ENCODE results near the gene ISL2.

Gene ISL2

GRCh38 chr15:76343313-76343996, 6.9 kb downstream of the ISL2 start:
- ATAC-seq: no peak
- no peak for TF ChIP-seq GLIS3 (CRISPR knock-in tag; IDR thresholded peaks at IDR 0.05)
- TF ChIP-seq ZC3H10 (CRISPR knock-in tag; IDR thresholded peaks at IDR 0.05): no peak
- TF ChIP-seq PPARA (CRISPR knock-in tag; IDR thresholded peaks at IDR 0.05; ENCODE audit: borderline replicate concordance): no peak
- no peak for TF ChIP-seq CSDC2 (CRISPR knock-in tag; IDR thresholded peaks at IDR 0.05)
- no peak for TF ChIP-seq OSR1 (CRISPR knock-in tag; IDR thresholded peaks at IDR 0.05)

GRCh38 chr15:76344893-76345582, 8.5 kb downstream of the ISL2 start:
- ATAC-seq: no peak
- TF ChIP-seq TSHZ2 (CRISPR knock-in tag; IDR thresholded peaks at IDR 0.05): no peak
- TF ChIP-seq SNAI2 (CRISPR knock-in tag; IDR thresholded peaks at IDR 0.05): no peak
- TF ChIP-seq OSR1 (CRISPR knock-in tag; IDR thresholded peaks at IDR 0.05): no peak

- ATAC-seq: no peak
- TF ChIP-seq ZNF8 (CRISPR knock-in tag; IDR thresholded peaks at IDR 0.05) (no peak), ZNF70 (CRISPR knock-in tag; IDR thresholded peaks at IDR 0.05) (no peak), RARB (CRISPR knock-in tag; IDR thresholded peaks at IDR 0.05) (no peak), TSHZ2 (CRISPR knock-in tag; IDR thresholded peaks at IDR 0.05) (no peak), ESRRG (CRISPR knock-in tag; IDR thresholded peaks at IDR 0.05) (no peak)
- TF ChIP-seq, protein P1, sequence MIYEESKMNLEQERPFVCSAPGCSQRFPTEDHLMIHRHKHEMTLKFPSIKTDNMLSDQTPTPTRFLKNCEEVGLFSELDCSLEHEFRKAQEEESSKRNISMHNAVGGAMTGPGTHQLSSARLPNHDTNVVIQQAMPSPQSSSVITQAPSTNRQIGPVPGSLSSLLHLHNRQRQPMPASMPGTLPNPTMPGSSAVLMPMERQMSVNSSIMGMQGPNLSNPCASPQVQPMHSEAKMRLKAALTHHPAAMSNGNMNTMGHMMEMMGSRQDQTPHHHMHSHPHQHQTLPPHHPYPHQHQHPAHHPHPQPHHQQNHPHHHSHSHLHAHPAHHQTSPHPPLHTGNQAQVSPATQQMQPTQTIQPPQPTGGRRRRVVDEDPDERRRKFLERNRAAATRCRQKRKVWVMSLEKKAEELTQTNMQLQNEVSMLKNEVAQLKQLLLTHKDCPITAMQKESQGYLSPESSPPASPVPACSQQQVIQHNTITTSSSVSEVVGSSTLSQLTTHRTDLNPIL (CRISPR knock-in tag; IDR thresholded peaks at IDR 0.05; ENCODE audit: low read depth): no peak
These were observed 9.0 kb downstream of the ISL2 start for GRCh38 chr15:76345583-76345879.

DNA sequence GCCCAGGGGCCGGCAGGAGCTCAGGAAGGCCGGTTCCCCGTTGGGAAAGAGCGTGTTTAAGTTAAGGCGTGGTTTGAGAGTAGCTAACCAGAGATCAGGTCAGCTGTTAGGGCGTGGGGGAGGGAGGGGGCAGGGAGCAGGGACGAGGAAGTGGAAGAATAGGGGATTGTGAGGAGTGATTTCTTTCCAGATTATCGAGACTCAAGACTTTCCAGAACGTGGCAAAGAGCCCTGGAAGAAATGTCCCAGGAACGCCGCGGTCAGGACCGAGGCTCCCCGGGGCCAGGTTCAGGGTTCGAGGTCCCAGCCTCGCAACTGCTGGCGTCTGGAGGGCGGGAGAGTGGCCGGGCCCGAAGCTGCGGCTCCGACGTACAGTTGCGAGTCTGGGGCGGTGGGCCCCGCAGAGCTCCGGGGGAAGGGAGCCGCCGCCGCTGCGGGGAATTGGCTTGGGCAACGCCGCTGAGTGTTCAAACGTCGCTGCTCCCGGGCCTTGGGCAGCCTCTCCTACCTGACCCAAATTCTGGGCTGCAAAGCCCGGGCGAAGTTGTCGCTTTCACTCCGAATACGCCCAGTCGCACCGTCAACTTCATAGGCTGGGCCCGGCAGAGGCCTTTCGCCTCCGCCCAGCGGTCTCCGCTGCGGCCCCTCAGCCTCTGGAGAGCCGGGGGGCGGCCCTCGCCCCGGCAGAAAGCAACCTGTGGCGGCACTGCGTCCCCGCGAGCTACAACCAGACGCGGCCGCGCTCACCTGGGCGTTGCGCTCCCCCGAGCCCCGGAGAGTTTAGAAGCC, 9.5 kb downstream of the ISL2 start:
- no peak for ATAC-seq
- no peak for TF ChIP-seq ZNF70 (CRISPR knock-in tag; IDR thresholded peaks at IDR 0.05)
- TF ChIP-seq, protein P1 (CRISPR knock-in tag; IDR thresholded peaks at IDR 0.05; ENCODE audit: low read depth): no peak
- no peak for TF ChIP-seq TOX (CRISPR knock-in tag; IDR thresholded peaks at IDR 0.05; ENCODE audit: borderline replicate concordance)
- TF ChIP-seq, protein P2, sequence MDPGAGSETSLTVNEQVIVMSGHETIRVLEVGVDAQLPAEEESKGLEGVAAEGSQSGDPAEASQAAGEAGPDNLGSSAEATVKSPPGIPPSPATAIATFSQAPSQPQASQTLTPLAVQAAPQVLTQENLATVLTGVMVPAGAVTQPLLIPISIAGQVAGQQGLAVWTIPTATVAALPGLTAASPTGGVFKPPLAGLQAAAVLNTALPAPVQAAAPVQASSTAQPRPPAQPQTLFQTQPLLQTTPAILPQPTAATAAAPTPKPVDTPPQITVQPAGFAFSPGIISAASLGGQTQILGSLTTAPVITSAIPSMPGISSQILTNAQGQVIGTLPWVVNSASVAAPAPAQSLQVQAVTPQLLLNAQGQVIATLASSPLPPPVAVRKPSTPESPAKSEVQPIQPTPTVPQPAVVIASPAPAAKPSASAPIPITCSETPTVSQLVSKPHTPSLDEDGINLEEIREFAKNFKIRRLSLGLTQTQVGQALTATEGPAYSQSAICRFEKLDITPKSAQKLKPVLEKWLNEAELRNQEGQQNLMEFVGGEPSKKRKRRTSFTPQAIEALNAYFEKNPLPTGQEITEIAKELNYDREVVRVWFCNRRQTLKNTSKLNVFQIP (CRISPR knock-in tag; IDR thresholded peaks at IDR 0.05; ENCODE audit: borderline replicate concordance, low read depth): no peak
- TF ChIP-seq SNAI2 (CRISPR knock-in tag; IDR thresholded peaks at IDR 0.05): no peak
- TF ChIP-seq, protein P3, sequence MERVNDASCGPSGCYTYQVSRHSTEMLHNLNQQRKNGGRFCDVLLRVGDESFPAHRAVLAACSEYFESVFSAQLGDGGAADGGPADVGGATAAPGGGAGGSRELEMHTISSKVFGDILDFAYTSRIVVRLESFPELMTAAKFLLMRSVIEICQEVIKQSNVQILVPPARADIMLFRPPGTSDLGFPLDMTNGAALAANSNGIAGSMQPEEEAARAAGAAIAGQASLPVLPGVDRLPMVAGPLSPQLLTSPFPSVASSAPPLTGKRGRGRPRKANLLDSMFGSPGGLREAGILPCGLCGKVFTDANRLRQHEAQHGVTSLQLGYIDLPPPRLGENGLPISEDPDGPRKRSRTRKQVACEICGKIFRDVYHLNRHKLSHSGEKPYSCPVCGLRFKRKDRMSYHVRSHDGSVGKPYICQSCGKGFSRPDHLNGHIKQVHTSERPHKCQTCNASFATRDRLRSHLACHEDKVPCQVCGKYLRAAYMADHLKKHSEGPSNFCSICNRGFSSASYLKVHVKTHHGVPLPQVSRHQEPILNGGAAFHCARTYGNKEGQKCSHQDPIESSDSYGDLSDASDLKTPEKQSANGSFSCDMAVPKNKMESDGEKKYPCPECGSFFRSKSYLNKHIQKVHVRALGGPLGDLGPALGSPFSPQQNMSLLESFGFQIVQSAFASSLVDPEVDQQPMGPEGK (CRISPR knock-in tag; IDR thresholded peaks at IDR 0.05; ENCODE audit: borderline replicate concordance): no peak
- TF ChIP-seq, protein P4, sequence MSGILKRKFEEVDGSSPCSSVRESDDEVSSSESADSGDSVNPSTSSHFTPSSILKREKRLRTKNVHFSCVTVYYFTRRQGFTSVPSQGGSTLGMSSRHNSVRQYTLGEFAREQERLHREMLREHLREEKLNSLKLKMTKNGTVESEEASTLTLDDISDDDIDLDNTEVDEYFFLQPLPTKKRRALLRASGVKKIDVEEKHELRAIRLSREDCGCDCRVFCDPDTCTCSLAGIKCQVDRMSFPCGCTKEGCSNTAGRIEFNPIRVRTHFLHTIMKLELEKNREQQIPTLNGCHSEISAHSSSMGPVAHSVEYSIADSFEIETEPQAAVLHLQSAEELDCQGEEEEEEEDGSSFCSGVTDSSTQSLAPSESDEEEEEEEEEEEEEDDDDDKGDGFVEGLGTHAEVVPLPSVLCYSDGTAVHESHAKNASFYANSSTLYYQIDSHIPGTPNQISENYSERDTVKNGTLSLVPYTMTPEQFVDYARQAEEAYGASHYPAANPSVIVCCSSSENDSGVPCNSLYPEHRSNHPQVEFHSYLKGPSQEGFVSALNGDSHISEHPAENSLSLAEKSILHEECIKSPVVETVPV (CRISPR knock-in tag; IDR thresholded peaks at IDR 0.05): no peak
- TF ChIP-seq PPARA (CRISPR knock-in tag; IDR thresholded peaks at IDR 0.05; ENCODE audit: borderline replicate concordance): no peak
- TF ChIP-seq ZFP30 (CRISPR knock-in tag; IDR thresholded peaks at IDR 0.05): no peak
- TF ChIP-seq GLIS3 (CRISPR knock-in tag; IDR thresholded peaks at IDR 0.05): no peak
- no peak for TF ChIP-seq ZC3H10 (CRISPR knock-in tag; IDR thresholded peaks at IDR 0.05)
